Measurements from ENCODE around the gene SS18.

DNA sequence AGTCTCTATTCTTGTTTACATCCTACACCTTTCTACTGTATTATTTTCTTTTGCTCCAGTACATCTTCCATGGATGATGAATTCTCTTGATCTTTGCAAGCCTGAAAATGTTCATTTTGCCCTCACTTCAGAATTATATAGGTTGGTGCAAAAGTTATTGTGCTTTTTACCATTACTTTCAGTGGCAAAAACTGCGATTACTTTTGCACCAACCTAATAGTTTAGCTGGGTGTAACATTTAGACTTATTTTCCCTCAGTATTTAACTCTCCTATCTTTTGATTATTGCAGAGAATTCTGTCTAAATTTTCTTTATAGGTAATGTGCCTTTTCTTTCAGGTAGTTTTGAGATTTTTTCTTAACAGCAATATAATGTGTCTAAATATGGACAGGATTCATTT is 81.8 kb downstream of the SS18 start:
- TF ChIP-seq, protein P1, sequence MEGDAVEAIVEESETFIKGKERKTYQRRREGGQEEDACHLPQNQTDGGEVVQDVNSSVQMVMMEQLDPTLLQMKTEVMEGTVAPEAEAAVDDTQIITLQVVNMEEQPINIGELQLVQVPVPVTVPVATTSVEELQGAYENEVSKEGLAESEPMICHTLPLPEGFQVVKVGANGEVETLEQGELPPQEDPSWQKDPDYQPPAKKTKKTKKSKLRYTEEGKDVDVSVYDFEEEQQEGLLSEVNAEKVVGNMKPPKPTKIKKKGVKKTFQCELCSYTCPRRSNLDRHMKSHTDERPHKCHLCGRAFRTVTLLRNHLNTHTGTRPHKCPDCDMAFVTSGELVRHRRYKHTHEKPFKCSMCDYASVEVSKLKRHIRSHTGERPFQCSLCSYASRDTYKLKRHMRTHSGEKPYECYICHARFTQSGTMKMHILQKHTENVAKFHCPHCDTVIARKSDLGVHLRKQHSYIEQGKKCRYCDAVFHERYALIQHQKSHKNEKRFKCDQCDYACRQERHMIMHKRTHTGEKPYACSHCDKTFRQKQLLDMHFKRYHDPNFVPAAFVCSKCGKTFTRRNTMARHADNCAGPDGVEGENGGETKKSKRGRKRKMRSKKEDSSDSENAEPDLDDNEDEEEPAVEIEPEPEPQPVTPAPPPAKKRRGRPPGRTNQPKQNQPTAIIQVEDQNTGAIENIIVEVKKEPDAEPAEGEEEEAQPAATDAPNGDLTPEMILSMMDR (IDR thresholded peaks at IDR 0.05) = no peak
- no peak for TF ChIP-seq POLR2A (IDR thresholded peaks at IDR 0.05)
